ENCODE measurements around the gene PRDM12.

PRDM12 gene

DNA sequence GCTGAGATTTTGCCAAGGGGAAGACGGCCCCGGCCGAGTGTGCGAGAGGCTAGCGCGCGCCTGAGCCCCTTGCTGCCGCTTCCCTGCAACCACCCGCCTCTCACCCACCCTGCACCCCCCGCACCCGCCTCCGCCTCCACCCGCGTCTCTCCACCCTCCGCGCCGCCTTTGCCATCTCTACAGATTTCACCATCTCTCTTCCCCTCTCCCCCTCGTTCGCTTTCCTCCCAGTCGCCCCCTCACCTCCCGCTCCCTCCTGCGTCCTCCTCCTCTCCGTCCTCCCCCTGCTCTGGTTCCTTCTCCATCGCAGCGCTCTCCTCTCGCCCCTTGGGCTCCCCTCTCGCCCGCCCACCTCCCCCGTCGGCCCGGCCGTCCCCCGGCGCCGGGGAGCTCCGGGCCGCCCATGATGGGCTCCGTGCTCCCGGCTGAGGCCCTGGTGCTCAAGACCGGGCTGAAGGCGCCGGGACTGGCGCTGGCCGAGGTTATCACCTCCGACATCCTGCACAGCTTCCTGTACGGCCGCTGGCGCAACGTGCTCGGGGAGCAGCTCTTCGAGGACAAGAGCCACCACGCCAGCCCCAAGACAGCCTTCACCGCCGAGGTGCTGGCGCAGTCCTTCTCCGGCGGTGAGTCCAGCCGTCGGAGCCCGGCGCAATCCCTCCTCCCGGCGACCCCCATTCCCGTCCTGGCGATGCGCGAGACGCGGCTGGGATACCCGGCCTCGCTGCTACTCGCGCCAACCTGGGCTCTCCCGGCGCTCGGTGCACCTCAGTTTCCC is at the start of gene PRDM12:
Gene PRDM12, plus strand, starts transcription at position 344 of the 778 bp plus-strand sequence. Its CDS starts 60 bp downstream, at position 404.
- TF ChIP-seq, protein P1, sequence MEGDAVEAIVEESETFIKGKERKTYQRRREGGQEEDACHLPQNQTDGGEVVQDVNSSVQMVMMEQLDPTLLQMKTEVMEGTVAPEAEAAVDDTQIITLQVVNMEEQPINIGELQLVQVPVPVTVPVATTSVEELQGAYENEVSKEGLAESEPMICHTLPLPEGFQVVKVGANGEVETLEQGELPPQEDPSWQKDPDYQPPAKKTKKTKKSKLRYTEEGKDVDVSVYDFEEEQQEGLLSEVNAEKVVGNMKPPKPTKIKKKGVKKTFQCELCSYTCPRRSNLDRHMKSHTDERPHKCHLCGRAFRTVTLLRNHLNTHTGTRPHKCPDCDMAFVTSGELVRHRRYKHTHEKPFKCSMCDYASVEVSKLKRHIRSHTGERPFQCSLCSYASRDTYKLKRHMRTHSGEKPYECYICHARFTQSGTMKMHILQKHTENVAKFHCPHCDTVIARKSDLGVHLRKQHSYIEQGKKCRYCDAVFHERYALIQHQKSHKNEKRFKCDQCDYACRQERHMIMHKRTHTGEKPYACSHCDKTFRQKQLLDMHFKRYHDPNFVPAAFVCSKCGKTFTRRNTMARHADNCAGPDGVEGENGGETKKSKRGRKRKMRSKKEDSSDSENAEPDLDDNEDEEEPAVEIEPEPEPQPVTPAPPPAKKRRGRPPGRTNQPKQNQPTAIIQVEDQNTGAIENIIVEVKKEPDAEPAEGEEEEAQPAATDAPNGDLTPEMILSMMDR (conservative IDR thresholded peaks at IDR 0.05): no peak
- no peak for TF ChIP-seq ZFX (IDR thresholded peaks at IDR 0.05)
- no peak within 1 kb of the TSS for H3K27ac ChIP-seq

DNA sequence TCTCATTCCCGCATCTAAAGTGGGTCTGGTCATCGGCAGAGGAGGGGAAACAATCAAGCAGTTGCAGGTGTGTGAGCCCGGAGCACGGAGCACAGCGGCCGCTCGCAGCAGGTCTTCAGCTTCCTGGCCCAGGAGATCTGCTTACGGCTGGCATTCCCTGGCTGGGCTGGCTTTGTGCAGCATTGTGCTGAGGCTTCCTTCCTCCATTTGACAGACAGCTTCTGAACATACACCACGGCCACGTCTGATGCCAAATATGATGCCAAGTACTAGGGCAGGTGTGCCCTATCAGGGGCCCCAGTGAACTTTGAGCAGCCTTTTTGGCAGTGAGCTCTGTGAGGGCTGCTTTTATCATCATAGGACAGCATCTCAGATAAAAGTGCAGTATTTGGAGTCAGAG is 47.9 kb upstream of the PRDM12 start:
- TF ChIP-seq, protein P1 (conservative IDR thresholded peaks at IDR 0.05): no peak
- TF ChIP-seq ZFX (IDR thresholded peaks at IDR 0.05): no peak
- H3K27ac ChIP-seq: no peak overlapping the region

- TF ChIP-seq ZFX (IDR thresholded peaks at IDR 0.05): no peak
These were observed 40.9 kb upstream of the PRDM12 start for GRCh38 chr9:130623466-130623865.

GRCh38 chr9:130624154-130624553 is 40.2 kb upstream of the PRDM12 start:
- H3K27ac ChIP-seq: no peak overlapping the region
- TF ChIP-seq ZFX (IDR thresholded peaks at IDR 0.05): no peak
- TF ChIP-seq, protein P1 (conservative IDR thresholded peaks at IDR 0.05): no peak

More at GRCh38 chr9:130623466-130623865, 40.9 kb upstream of the PRDM12 start:
- no peak overlapping the region for H3K27ac ChIP-seq

DNA sequence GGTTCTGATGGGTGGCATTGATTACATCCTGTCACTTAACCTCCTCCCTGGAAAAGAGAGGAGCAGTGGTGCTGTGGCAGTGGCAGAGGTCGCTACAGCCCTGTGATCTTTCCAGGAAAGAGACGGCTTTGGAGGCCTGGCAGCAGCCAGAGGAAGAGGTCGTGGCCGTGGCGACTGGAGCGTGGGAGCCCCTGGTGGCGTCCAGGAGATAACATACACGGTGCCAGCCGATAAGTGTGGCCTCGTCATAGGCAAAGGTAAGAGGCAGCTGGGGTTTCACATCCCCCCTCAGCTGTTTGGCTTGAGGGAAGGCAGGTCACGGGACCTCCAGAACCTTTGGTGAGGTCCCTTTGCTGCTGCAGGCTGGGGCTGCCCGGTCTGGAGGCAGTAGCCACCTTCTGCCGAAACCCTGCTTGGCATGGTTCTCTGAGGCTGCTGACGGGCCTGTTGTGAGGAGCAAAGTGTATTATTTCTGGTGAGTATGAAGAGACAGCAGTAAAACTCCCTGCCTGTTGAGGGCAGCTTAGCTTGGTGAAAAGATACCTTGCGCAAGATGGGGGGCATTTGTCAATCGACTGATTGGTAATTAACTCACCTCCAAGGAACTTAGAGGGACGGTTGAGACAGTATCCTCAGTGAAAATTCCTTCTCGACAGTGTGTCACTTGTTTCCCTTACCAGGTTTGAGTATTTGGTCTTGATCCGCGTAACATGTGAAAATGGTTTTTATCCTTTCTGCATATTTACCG is 38.0 kb upstream of the PRDM12 start:
- H3K27ac ChIP-seq: no peak overlapping the region

GRCh38 chr9:130627051-130627450 is 37.3 kb upstream of the PRDM12 start:
- TF ChIP-seq, protein P1 (conservative IDR thresholded peaks at IDR 0.05): no peak
- TF ChIP-seq ZFX (IDR thresholded peaks at IDR 0.05): no peak
- H3K27ac ChIP-seq: no peak overlapping the region

More for the DNA sequence above, 38.0 kb upstream of the PRDM12 start:
- TF ChIP-seq, protein P1 (conservative IDR thresholded peaks at IDR 0.05): no peak
- no peak for TF ChIP-seq ZFX (IDR thresholded peaks at IDR 0.05)

DNA sequence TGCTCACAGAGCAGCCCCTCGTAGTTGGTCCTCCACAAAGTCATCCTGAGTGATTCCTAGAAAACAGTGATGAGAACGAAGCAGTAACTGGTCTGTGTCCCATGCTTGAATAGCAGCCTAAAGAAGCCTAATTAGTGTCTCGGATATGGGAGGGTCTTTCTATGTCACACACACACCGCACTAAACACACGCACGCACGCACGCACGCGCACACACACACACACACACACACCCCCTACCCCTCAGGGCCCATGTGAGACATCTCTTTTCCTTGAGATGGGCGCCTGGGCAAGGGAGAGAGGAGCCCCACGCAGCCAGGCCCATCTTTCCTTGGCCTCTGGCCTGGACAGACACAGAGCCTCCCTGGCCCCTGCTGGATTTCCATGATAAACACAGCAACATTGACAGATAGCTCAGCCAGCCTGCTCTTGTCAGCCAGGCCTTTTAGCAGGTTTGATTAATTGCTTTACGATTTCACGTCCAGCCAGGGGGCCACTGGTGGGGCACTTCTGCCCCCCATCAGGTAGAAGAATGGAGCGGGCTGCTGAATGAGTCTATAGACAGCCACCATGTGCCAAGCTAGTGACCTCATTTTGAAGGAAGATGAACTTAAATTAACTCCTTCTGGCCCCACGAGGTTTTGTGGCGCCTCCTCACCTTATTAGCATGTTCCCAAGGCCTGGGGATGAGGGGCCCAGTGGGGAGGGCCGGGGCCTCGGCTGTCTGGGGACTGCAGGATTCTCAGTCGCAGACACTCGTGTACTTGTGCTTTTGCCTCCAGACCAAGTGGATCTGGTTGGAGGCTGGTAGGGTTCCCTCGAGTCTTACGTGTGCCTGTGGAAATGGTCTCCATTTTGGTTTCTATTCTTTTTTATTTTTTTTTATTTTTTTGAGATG is 36.2 kb upstream of the PRDM12 start:
- no peak for TF ChIP-seq ZFX (IDR thresholded peaks at IDR 0.05)
- TF ChIP-seq, protein P1 (conservative IDR thresholded peaks at IDR 0.05): no peak

More for the DNA sequence above, 36.2 kb upstream of the PRDM12 start:
- H3K27ac ChIP-seq: no peak overlapping the region
